Right ventricle myocardium inferior (tissue), 1 donor: ENCODE measurements around the gene OLFML2A. TPM values are rescaled to one million over a fixed set of nuclear protein-coding genes. Genes with fewer than 3 reads are reported as not detected.

Experiments
- ATAC-seq: fragments of 200-7000 bp; cut with Tn5 transposase; one replicate; pipeline ENCODE4 v1.9.1; 2020; ENCODE audit warnings: mild to moderate bottlenecking, moderate library complexity
- DNase-seq: peaks from one replicate; pipeline ENCODE4 v3.0.0; 2021; ENCODE audit errors: missing footprints
- intact Hi-C: fragments of 100-400 bp; cut with DNase I; formaldehyde crosslinking; loops from one replicate; pipeline ENCODE4 v1.11.0; 2022
- total RNA-seq: library from RNA; stranded (reverse); fragmentation: NEBNext Ultra II Directional; extraction: Animal tissue kit (Norgen Biotek cat#: 25700); gene quantifications from one replicate; pipeline ENCODE4 v1.2.1, GENCODE V29; 2021
- donor health status: DM: no; HTN: yes; CAD: no; lungs with severe emphysema.

Gene OLFML2A
- total RNA-seq, 1 donor from 2014 or later, result 27.3 TPM

- intact Hi-C loops, result no loop called here
- DNase-seq (no peak), ATAC-seq (no peak)
Measured at GRCh38 chr9:124758691-124759090, 18.2 kb upstream of the OLFML2A start.

- DNase-seq, result no peak
- ATAC-seq, result no peak
- intact Hi-C loops, result no loop called here
Measured at GRCh38 chr9:124759327-124759726, 17.6 kb upstream of the OLFML2A start.

- no peak for DNase-seq
- ATAC-seq, result no peak
- intact Hi-C loops, result no loop called here
Measured at GRCh38 chr9:124760719-124761118, 16.2 kb upstream of the OLFML2A start.

DNA sequence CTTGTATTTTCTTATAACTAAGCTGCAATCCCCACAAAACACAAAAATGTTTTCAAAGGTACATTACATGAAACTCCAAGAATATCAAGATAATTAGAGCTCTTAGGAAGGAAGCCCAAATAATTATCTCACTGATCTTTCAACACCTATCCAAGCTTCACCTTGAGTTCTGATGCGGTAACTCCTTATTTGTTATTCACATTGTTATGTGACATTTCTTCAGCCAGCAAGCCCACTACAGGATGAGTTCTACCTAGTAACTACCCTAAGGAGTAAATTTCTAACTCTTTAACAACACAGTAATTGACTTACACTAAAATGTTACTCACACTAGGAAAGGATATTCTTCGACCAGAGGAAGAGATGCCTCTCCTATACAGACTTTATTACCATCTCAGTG, 15.7 kb upstream of the OLFML2A start:
- DNase-seq (no peak), ATAC-seq (no peak)
- intact Hi-C loops, result no loop called here

DNA sequence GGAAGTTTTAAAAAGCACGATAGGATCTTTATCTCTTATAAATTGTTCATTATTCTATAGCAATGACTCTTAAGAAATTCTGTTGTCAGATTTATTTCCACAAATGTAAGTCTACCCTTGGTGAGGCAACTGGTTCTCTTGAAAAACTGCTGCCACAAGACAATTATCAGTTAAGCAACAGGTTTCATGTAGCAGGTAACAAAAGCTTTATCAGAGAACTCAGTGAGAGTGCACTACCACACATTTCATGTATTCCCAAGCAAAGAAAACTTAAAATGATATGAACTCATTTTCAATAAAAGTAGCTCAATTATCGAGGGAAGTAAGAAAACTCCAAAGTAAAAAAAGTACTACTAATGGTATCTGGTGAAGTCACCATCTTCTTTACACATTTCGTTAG, 15.2 kb upstream of the OLFML2A start:
- intact Hi-C loops, result no loop called here
- ATAC-seq (no peak), DNase-seq (no peak)

GRCh38 chr9:124762633-124763032, 14.3 kb upstream of the OLFML2A start:
- intact Hi-C loops, result no loop called here
- ATAC-seq (no peak), DNase-seq (no peak)

DNA sequence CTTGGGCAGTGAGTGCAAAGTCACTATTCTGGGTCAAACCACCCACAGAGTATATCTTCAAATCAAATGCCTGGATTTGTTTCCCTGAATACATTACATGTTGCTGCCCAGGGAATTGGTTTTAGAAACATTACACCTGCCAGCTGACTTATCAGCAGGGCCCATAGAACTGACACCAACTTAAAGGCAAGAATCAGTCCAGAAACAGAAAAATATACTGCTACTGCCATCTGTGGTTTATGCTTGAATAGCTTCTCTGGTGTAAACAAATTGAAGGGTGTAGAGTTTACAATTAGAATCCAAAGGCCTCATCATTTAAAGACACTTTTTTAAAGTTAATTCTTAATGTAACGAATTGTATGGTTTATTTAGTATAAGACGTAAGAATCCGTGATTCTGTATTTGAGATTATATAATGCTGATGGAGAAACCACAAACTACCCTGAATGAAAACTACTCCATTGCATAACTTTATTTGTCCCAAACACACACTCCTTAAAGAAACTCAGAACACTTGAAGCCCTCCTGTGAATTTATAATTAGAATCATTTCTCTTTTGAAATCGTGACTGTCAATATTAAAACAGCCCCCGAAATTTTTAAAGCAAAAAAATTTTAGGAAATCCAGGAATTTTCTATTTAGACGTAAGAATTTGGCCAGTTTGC, 12.0 kb upstream of the OLFML2A start:
- DNase-seq (no peak), ATAC-seq (no peak)
- intact Hi-C loops, result no loop called here

GRCh38 chr9:124765439-124765835, 11.5 kb upstream of the OLFML2A start:
- intact Hi-C loops, result no loop called here
- no peak for ATAC-seq
- DNase-seq, result no peak

GRCh38 chr9:124766326-124766725, 10.6 kb upstream of the OLFML2A start:
- DNase-seq (no peak), ATAC-seq (no peak)
- intact Hi-C loops, result no loop called here

- no peak for ATAC-seq
- no peak for DNase-seq
Measured at GRCh38 chr9:124766815-124767554, 9.9 kb upstream of the OLFML2A start.

DNA sequence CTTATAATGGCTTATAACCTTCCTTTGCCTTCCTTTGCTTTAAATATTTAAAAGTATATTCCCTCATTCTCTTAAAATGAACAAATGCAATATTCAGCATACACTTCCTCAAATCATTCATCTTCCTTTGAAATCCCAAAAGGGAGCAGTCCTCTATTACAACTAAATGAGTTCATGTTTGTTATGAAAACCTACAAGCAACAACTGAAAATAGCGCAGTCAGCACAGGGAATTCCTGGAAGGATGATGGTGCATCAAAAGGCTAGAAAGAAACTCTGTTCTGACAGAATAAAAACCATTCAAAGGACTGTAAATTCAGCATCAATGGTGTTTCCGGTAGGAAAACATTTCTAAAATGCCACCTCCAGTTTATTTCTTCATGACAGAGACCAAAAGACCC, 9.1 kb upstream of the OLFML2A start:
- DNase-seq (no peak), ATAC-seq (no peak)
- intact Hi-C loops, result no loop called here

More at GRCh38 chr9:124766815-124767554, 9.9 kb upstream of the OLFML2A start:
- intact Hi-C loops, result no loop called here

GRCh38 chr9:124768334-124768733, 8.6 kb upstream of the OLFML2A start:
- no peak for ATAC-seq
- DNase-seq, result no peak
- intact Hi-C loops, result no loop called here

DNA sequence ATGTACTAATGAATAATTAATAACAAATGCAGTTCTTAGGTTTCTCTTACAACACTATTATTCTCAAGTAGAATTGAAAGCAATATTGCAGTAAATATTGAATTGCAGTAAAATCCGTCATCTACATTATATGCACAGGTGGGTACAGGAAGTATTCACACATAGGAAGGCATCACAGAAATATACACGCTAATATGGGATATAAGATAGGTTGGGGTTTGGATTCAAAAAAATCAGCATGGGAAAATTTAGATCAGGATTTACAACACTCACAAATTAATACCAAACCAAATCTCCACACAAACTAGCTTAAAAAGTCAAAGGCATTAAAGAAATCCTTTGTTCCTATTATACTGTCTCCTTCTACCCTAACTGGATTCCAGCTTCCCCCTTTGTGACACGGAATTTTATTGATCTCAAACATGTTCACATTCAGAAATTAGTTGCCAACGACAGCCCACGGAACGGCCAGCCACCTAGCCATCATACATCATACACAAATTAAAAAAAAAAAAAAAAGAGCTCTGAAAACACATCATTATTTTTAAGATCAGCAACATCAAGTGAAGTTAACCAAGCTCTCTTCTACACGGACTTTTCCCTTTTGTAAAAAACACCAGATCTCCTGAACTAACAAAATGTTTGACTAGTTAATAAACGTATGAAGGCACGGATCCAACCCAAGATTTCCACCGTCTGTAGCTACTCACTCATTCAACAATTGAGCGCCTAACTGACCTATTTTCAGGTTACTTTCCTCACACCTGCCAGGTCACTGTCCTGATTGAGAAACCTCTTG, 8.0 kb upstream of the OLFML2A start:
- intact Hi-C loops, result no loop called here
- DNase-seq (no peak), ATAC-seq (no peak)

GRCh38 chr9:124769549-124770358, 7.2 kb upstream of the OLFML2A start:
- intact Hi-C loops, result no loop called here
- DNase-seq (peak; percentile 82), ATAC-seq (no peak)

- intact Hi-C loops, result no loop called here
- ATAC-seq (no peak), DNase-seq (no peak)
Measured at GRCh38 chr9:124770359-124771020, 6.4 kb upstream of the OLFML2A start.

GRCh38 chr9:124771021-124771866, 5.7 kb upstream of the OLFML2A start, which contains the start of gene NR6A1:
Gene NR6A1 (minus strand): TSS chr9:124771311.
- DNase-seq (peak; percentile 98), ATAC-seq (peak; percentile 96)
- intact Hi-C loops, result no loop called here

DNA sequence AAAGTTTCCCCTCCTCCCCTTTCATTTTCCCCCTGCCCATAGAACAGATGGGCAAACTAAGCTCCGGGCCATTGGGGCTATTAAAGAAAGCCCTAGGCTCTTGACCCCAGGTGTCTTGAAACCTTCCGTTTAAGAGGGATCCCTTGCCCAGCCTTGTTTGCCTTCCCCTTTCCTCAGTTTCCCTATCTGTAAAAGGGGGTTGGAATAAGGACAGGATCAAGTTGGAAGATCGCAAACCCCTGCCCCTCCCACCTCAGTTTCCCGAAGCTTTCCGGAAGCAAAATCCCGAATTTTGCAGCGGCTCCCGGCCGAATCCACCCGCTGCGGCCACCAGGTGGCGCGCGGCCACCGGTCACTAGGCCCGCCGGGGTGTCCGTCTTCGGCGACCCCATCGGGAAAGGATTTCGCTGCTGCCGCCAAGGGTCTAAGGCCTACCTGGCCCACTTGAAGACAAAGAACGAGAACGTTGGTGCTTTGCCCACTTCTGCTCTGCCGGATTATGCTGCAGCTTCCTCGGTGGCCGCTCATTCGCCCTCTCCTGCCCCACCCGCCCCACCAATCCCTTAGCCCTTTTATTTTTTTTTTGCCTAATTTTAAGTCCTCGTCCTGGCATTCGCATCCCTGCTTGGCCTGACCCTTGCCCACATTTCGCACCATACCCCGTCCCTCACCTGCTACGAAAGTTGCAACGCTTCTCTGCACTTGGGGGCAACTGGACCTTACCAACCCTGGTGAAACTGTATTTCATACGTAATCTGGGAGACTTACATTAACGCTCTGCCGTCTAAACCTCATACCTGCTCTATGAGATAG, 4.9 kb upstream of the OLFML2A start:
- intact Hi-C loops, result loop anchor here (2.0 kb wide), 1 partner anchor 371 kb away; the partner anchor contains the start of gene SCAI

More for the DNA sequence above, 4.9 kb upstream of the OLFML2A start:
- ATAC-seq (peak; percentile 38), DNase-seq (peak; percentile 87)
